Vagina (tissue), 2 donors: ENCODE measurements around the gene ZNF512. TPM values are rescaled to one million over a fixed set of nuclear protein-coding genes. Genes with fewer than 3 reads are reported as not detected.

Experiments
- DNase-seq, 2 donors: peaks; one replicate each; pipeline ENCODE4 v3.0.0-alpha.2; 2017; ENCODE audit errors: extremely low spot score in 2 of 2
- H3K27ac ChIP-seq: fragments of 200-600 bp; sonication (generic); one replicate; pipeline ENCODE4 v1.5.1; 2019
- H3K27me3 ChIP-seq: fragments of 200-600 bp; sonication (generic); one replicate; pipeline ENCODE4 v1.5.1; 2019
- H3K36me3 ChIP-seq, 2 donors: fragments of 200-600 bp; sonication (generic); one replicate each; pipeline ENCODE4 v1.5.1; 2017 to 2019
- H3K4me1 ChIP-seq: fragments of 200-600 bp; sonication (generic); one replicate; pipeline ENCODE4 v1.5.1; 2019
- H3K4me3 ChIP-seq, 2 donors: fragments of 200-600 bp; sonication (generic); 1 replicate in 1 of 2; 2 replicates in 1 of 2; pipeline ENCODE4 v1.5.1; 2016 to 2019
- H3K9me3 ChIP-seq: fragments of 200-600 bp; sonication (generic); one replicate; pipeline ENCODE4 v1.5.1; 2019
- CTCF ChIP-seq, 3 experiments: fragments of 450-650 bp in 2 of 3; fragments of 200-600 bp in 1 of 3; sonication (generic) in 1 of 3; IDR thresholded peaks; one replicate each; pipeline ENCODE4 v1.5.1; 2017 to 2019; ENCODE audit warnings: antibody characterized with exemption in 3 of 3, mild to moderate bottlenecking in 2 of 3, moderate library complexity in 2 of 3
- POLR2A ChIP-seq, 2 donors: fragments of 450-650 bp; IDR thresholded peaks; one replicate each; pipeline ENCODE4 v1.6.1; 2017; ENCODE audit warnings: antibody characterized with exemption in 2 of 2, mild to moderate bottlenecking in 2 of 2, moderate library complexity in 2 of 2
- POLR2AphosphoS5 ChIP-seq, 2 donors: sonication (generic); formaldehyde crosslinking; IDR thresholded peaks; one replicate each; pipeline ENCODE4 v1.9.0; 2017; ENCODE audit warnings: antibody characterized with exemption in 2 of 2, mild to moderate bottlenecking in 2 of 2, low read depth in 1 of 2; ENCODE audit not compliant: insufficient read depth in 1 of 2
- intact Hi-C: fragments of 100-400 bp; cut with DNase I; formaldehyde crosslinking; loops from one replicate; pipeline ENCODE4 v1.15.1; 2023
- total RNA-seq: library from RNA; depleted of rRNA; stranded (reverse); fragments of >200 nt; gene quantifications from one replicate; pipeline ENCODE4 v1.2.3, GENCODE V29; 2016

The ZNF512 gene
- total RNA-seq, 1 donor from 2014 or later, result 35.4 TPM

- DNase-seq, result no peak
- no peak overlapping the region for H3K4me3 ChIP-seq
- H3K27me3 ChIP-seq, result no peaks in the 10 kb centered on the region
- no peak for TF ChIP-seq POLR2AphosphoS5 (IDR thresholded peaks at IDR 0.05; ENCODE audit: insufficient read depth in 1 of 2, low read depth in 1 of 2)
- no peak for TF ChIP-seq POLR2A (IDR thresholded peaks at IDR 0.05)
- no peaks in the 10 kb centered on the region for H3K36me3 ChIP-seq
- intact Hi-C loops, result no loop called here
- no peaks in the 10 kb centered on the region for H3K9me3 ChIP-seq
- H3K4me1 ChIP-seq, result no peaks in the 10 kb centered on the region
- no peak overlapping the region for H3K27ac ChIP-seq
These were observed 23.6 kb upstream of the ZNF512 start for GRCh38 chr2:27559228-27559627.

- TF ChIP-seq CTCF (IDR thresholded peaks at IDR 0.05) (no peak), POLR2A (IDR thresholded peaks at IDR 0.05) (no peak), POLR2AphosphoS5 (IDR thresholded peaks at IDR 0.05; ENCODE audit: insufficient read depth in 1 of 2, low read depth in 1 of 2) (no peak)
- intact Hi-C loops, result no loop called here
- Histone ChIP-seq H3K27ac (no peak overlapping the region), H3K4me3 (no peak overlapping the region), H3K9me3 (no peaks in the 10 kb centered on the region), H3K4me1 (no peaks in the 10 kb centered on the region), H3K36me3 (no peaks in the 10 kb centered on the region), H3K27me3 (no peaks in the 10 kb centered on the region)
- no peak for DNase-seq
These were observed 21.8 kb upstream of the ZNF512 start for GRCh38 chr2:27561060-27561459.

GRCh38 chr2:27566628-27567027 is 16.2 kb upstream of the ZNF512 start:
- Histone ChIP-seq H3K36me3 (no peaks in the 10 kb centered on the region), H3K27ac (no peak overlapping the region), H3K9me3 (no peaks in the 10 kb centered on the region), H3K4me3 (no peak overlapping the region), H3K4me1 (no peaks in the 10 kb centered on the region), H3K27me3 (no peaks in the 10 kb centered on the region)
- TF ChIP-seq POLR2AphosphoS5 (IDR thresholded peaks at IDR 0.05; ENCODE audit: insufficient read depth in 1 of 2, low read depth in 1 of 2) (no peak), POLR2A (IDR thresholded peaks at IDR 0.05) (no peak), CTCF (IDR thresholded peaks at IDR 0.05) (no peak)
- DNase-seq, result no peak
- intact Hi-C loops, result no loop called here

- TF ChIP-seq CTCF (IDR thresholded peaks at IDR 0.05), result no peak
- no peak for TF ChIP-seq POLR2AphosphoS5 (IDR thresholded peaks at IDR 0.05; ENCODE audit: insufficient read depth in 1 of 2, low read depth in 1 of 2)
- no peak for TF ChIP-seq POLR2A (IDR thresholded peaks at IDR 0.05)
- Histone ChIP-seq H3K4me1 (no peaks in the 10 kb centered on the region), H3K36me3 (no peaks in the 10 kb centered on the region), H3K4me3 (no peak overlapping the region), H3K27me3 (no peaks in the 10 kb centered on the region), H3K27ac (no peak overlapping the region), H3K9me3 (peaks cover 4% of the 10 kb centered on the region)
- peak in 1 of 2 donors; percentile 25 for DNase-seq
- intact Hi-C loops, result no loop called here
These were observed 13.4 kb upstream of the ZNF512 start for GRCh38 chr2:27569398-27569797.

- no peak overlapping the region for H3K27ac ChIP-seq
- peak in 1 of 2 donors; percentile 11 for DNase-seq
- no peaks in the 10 kb centered on the region for H3K36me3 ChIP-seq
- peaks cover 4% of the 10 kb centered on the region for H3K9me3 ChIP-seq
- no peaks in the 10 kb centered on the region for H3K27me3 ChIP-seq
- intact Hi-C loops, result no loop called here
- TF ChIP-seq CTCF (IDR thresholded peaks at IDR 0.05) (no peak), POLR2AphosphoS5 (IDR thresholded peaks at IDR 0.05; ENCODE audit: insufficient read depth in 1 of 2, low read depth in 1 of 2) (no peak), POLR2A (IDR thresholded peaks at IDR 0.05) (no peak)
- no peak overlapping the region for H3K4me3 ChIP-seq
- H3K4me1 ChIP-seq, result no peaks in the 10 kb centered on the region
These were observed 11.6 kb upstream of the ZNF512 start for GRCh38 chr2:27571197-27571596.
